Upper lobe of left lung (tissue), 6 donors: Measurements from ENCODE around the gene KLHL29. TPM values are rescaled to one million over a fixed set of nuclear protein-coding genes. Genes with fewer than 3 reads are reported as not detected.

Source experiments
- ATAC-seq, 2 donors: fragments of 200-7000 bp; cut with Tn5 transposase; one replicate each; pipeline ENCODE4 v1.9.1; 2022; ENCODE audit warnings: mild to moderate bottlenecking in 2 of 2, moderate library complexity in 2 of 2; ENCODE audit not compliant: low FRiP score in 2 of 2
- DNase-seq, 2 donors: peaks; one replicate each; pipeline ENCODE4 v3.0.0-alpha.2; 2019 to 2020
- H3K27ac ChIP-seq, 4 donors: fragments of 200-600 bp; sonication (generic); one replicate each; pipeline ENCODE4 v1.5.1; 2016 to 2019
- H3K27me3 ChIP-seq, 4 donors: fragments of 200-600 bp; sonication (generic); one replicate each; pipeline ENCODE4 v1.5.1; 2017 to 2019
- H3K36me3 ChIP-seq, 4 donors: fragments of 200-600 bp; sonication (generic); one replicate each; pipeline ENCODE4 v1.5.1; 2016 to 2019
- H3K4me1 ChIP-seq, 4 donors: fragments of 200-600 bp; sonication (generic); one replicate each; pipeline ENCODE4 v1.5.1; 2018 to 2019
- H3K4me3 ChIP-seq, 4 donors: fragments of 200-600 bp; sonication (generic); one replicate each; pipeline ENCODE4 v1.5.1; 2017 to 2019; ENCODE audit warnings: mild to moderate bottlenecking in 2 of 4, moderate library complexity in 1 of 4
- H3K9me3 ChIP-seq, 4 donors: fragments of 200-600 bp; sonication (generic); one replicate each; pipeline ENCODE4 v1.5.1; 2018 to 2019
- CTCF ChIP-seq, 6 experiments: fragments of 450-650 bp in 4 of 6; fragments of 200-600 bp in 2 of 6; sonication (generic) in 2 of 6; IDR thresholded peaks; one replicate each; pipeline ENCODE4 v1.5.1; 2016 to 2019; ENCODE audit warnings: antibody characterized with exemption in 6 of 6
- EP300 ChIP-seq, 4 donors: sonication (generic); formaldehyde crosslinking; IDR thresholded peaks; one replicate each; pipeline ENCODE4 v1.5.1; 2017; ENCODE audit warnings: antibody characterized with exemption in 4 of 4, control low read depth in 2 of 4
- POLR2A ChIP-seq, 4 donors: fragments of 450-650 bp; IDR thresholded peaks; one replicate each; pipeline ENCODE4 v1.5.1; 2016 to 2017; ENCODE audit warnings: antibody characterized with exemption in 4 of 4, mild to moderate bottlenecking in 2 of 4
- POLR2AphosphoS5 ChIP-seq, 2 donors: sonication (generic); formaldehyde crosslinking; IDR thresholded peaks; one replicate each; pipeline ENCODE4 v1.5.1; 2017; ENCODE audit warnings: antibody characterized with exemption in 2 of 2
- WGBS, 2 donors: methylation state at CpG; one replicate each; pipeline ENCODE4 v1.1.5; 2017 to 2018; 5-methylcytosine and 5-hydroxymethylcytosine counted together
- total RNA-seq, 6 donors: library from RNA; depleted of rRNA in 4 of 6; stranded (reverse); fragments of >200 nt in 4 of 6; gene quantifications; one replicate each; pipeline versions ENCODE4 v1.1.0 to v1.2.1, GENCODE V29; 2016 to 2021
- donor health status: DM: no; HTN: no; CAD: no; lungs with moderate emphysema.
- donor health status: DM: no; HTN: yes; CAD: no; lungs with severe emphysema.

KLHL29 gene
- total RNA-seq, 6 donors from 2014 or later, result 8.6 to 34.4 (median 18.2) TPM

DNA sequence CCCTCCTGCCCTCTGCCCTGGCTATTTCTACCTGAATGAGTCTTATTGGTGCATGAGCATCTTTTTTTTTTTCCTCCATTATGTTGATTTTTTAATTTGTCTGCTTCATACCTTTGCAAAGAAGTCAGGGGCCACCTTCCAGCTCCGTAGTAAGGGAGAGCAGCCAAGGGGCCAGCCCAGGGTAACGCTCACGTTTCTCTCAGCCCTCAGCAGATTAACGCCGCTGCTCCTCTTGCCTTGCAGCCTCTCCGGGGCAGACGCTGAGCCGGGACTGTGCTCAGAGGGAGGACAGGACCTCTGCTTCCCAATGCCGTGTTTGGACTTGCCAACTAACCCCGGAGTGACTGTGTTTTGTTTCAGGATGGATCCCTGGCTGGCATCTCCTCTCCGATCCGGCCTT, 300.2 kb downstream of the KLHL29 start:
- no peaks in the 10 kb centered on the region for H3K27me3 ChIP-seq
- H3K4me1 ChIP-seq, result no peaks in the 10 kb centered on the region
- H3K36me3 ChIP-seq, result peaks cover 0 to 7% (median 0%) of the 10 kb centered on the region in 4 donors
- H3K9me3 ChIP-seq, result no peaks in the 10 kb centered on the region
- H3K27ac ChIP-seq, result no peak overlapping the region
- no peak for ATAC-seq
- no peak for DNase-seq
- no peak overlapping the region for H3K4me3 ChIP-seq
- TF ChIP-seq CTCF (IDR thresholded peaks at IDR 0.05), result no peak
- TF ChIP-seq POLR2AphosphoS5 (IDR thresholded peaks at IDR 0.05), result no peak
- TF ChIP-seq POLR2A (IDR thresholded peaks at IDR 0.05), result no peak
- TF ChIP-seq EP300 (IDR thresholded peaks at IDR 0.05), result no peak
- 65 to 67% methylated on average over 11 to 12 of the region's 12 CpGs for WGBS, 2 donors

GRCh38 chr2:23685706-23686105, 300.7 kb downstream of the KLHL29 start:
- Histone ChIP-seq H3K27me3 (no peaks in the 10 kb centered on the region), H3K27ac (no peak overlapping the region), H3K36me3 (peaks cover 0 to 7% (median 0%) of the 10 kb centered on the region in 4 donors), H3K9me3 (no peaks in the 10 kb centered on the region), H3K4me1 (no peaks in the 10 kb centered on the region), H3K4me3 (no peak overlapping the region)
- ATAC-seq (no peak), DNase-seq (no peak)
- no peak for TF ChIP-seq POLR2A (IDR thresholded peaks at IDR 0.05)
- no peak for TF ChIP-seq CTCF (IDR thresholded peaks at IDR 0.05)
- TF ChIP-seq EP300 (IDR thresholded peaks at IDR 0.05), result no peak
- TF ChIP-seq POLR2AphosphoS5 (IDR thresholded peaks at IDR 0.05), result no peak
- whole genome bisulfite sequencing, 2 donors, result 93 to 94% methylated on average over 8 to 9 of the region's 9 CpGs

- Histone ChIP-seq H3K27me3 (no peaks in the 10 kb centered on the region), H3K9me3 (no peaks in the 10 kb centered on the region), H3K36me3 (peaks cover 0 to 8% (median 3%) of the 10 kb centered on the region in 4 donors), H3K27ac (no peak overlapping the region), H3K4me1 (no peaks in the 10 kb centered on the region), H3K4me3 (no peak overlapping the region)
- ATAC-seq (no peak), DNase-seq (no peak)
- 78 to 83% methylated on average over 13 of the region's 13 CpGs for WGBS, 2 donors
- TF ChIP-seq CTCF (IDR thresholded peaks at IDR 0.05) (no peak), POLR2A (IDR thresholded peaks at IDR 0.05) (no peak), EP300 (IDR thresholded peaks at IDR 0.05) (no peak), POLR2AphosphoS5 (IDR thresholded peaks at IDR 0.05) (no peak)
Measured at GRCh38 chr2:23686405-23687029, 301.5 kb downstream of the KLHL29 start.

- Histone ChIP-seq H3K36me3 (peaks cover 0 to 15% (median 5%) of the 10 kb centered on the region in 4 donors), H3K27ac (no peak overlapping the region), H3K27me3 (no peaks in the 10 kb centered on the region), H3K9me3 (no peaks in the 10 kb centered on the region), H3K4me1 (no peaks in the 10 kb centered on the region), H3K4me3 (no peak overlapping the region)
- TF ChIP-seq POLR2AphosphoS5 (IDR thresholded peaks at IDR 0.05), result no peak
- 89 to 96% methylated on average over 3 to 9 of the region's 9 CpGs for WGBS, 2 donors
- no peak for DNase-seq
- ATAC-seq, result no peak
Measured at GRCh38 chr2:23687214-23687613, 302.2 kb downstream of the KLHL29 start.

DNA sequence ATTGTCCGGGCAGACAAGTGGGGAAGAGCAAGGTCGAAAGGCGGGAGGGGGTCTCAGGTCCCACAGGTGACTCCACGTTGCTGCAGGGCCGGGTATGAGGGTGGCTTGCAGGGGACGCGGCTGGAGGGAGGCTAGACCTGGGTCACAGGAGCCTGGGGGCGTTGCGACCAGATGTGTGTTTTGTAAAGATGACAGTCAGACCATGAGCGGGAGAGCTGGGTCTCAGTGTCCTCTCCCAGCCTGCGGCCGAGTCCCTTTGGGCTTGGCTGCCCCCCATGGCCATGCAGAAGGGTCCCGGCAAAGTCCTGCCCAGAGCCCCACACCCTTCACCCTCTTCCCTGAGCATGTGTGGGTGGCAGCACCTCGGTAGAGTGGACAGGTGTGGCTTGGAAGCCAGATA, 302.7 kb downstream of the KLHL29 start:
- WGBS, 2 donors, result 90 to 98% methylated on average over 10 to 14 of the region's 14 CpGs
- Histone ChIP-seq H3K27ac (no peak overlapping the region), H3K36me3 (peaks cover 0 to 16% (median 5%) of the 10 kb centered on the region in 4 donors), H3K27me3 (no peaks in the 10 kb centered on the region), H3K9me3 (no peaks in the 10 kb centered on the region), H3K4me3 (no peak overlapping the region), H3K4me1 (no peaks in the 10 kb centered on the region)
- TF ChIP-seq POLR2A (IDR thresholded peaks at IDR 0.05) (no peak), POLR2AphosphoS5 (IDR thresholded peaks at IDR 0.05) (no peak), CTCF (IDR thresholded peaks at IDR 0.05) (no peak), EP300 (IDR thresholded peaks at IDR 0.05) (no peak)
- DNase-seq (no peak), ATAC-seq (no peak)
